ENCODE data around the gene TCP11L1.
"Not testable (repeated sequence)": the region's sequence is repeated elsewhere in the genome, so short reads cannot be mapped to it uniquely, and the experiment has no call there.

The TCP11L1 gene

DNA sequence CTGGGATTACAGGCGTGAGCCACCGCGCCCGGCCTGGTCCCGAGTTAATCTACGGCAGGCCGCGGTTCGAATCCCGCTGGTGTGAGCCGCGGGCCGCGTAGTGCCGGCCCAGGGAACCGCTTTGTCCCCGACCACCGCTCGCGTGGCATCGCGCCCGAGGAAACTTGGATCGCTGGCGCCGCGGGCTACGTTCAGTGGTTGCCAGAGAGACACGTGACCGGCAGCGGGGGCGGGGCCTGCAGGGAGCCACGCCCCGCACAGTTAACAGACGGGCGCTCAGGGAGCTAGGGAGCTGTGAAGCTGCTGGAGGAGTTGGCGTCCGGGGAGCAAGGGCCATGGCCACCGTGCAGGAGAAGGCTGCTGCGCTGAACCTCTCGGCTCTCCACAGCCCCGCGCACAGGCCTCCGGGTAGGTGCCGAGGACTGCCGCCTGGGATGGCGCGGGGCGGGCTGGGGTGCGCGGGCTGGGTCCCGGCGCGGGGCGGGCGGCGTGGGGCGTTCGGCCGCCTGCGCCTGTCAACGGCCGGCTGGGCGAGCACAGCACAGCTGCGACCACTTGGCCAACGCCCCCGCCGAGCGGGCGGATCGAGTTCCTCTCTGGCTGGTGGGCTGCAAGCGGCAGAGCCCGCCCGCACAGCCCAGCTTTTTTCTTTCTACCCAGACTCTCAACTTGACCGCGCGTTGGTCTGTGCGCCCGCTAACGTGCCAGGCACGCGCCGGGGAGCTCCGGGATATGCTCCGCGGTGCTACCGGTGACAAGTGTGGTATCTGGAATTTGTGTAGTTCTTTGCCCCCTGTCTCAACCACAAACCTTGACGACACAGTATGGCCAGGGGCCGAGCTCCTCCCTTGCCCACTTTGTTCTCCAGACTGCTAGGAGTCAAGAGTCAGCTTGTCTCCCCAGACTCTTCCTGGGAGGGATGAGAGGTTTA, 23.5 kb upstream of the TCP11L1 start, which contains the start of gene DEPDC7:
DEPDC7 (plus strand) TSS at position 258 of the 931 bp plus-strand sequence; CDS start at position 336, 78 bp downstream.
- no peaks in the 10 kb centered on the region for H3K36me3 ChIP-seq (ENCODE audit: control insufficient read depth, low read depth, low read length)
- peak within 1 kb of the TSS; percentile 24 for H3K9ac ChIP-seq (ENCODE audit: low read length)
- no peaks in the 10 kb centered on the region for H3K9me3 ChIP-seq (ENCODE audit: control insufficient read depth, low read depth, low read length)
- peak within 1 kb of the TSS; percentile 66 for H3K4me3 ChIP-seq (ENCODE audit: low read length)
- H3K27me3 ChIP-seq (ENCODE audit: control insufficient read depth, insufficient read depth, low read length) = peaks cover 27% of the 10 kb centered on the region
- no peak within 1 kb of the TSS for H3K27ac ChIP-seq (ENCODE audit: low read length)
- peaks cover 10% of the 10 kb centered on the region for H3K4me1 ChIP-seq (ENCODE audit: control insufficient read depth, low read depth, low read length)

DNA sequence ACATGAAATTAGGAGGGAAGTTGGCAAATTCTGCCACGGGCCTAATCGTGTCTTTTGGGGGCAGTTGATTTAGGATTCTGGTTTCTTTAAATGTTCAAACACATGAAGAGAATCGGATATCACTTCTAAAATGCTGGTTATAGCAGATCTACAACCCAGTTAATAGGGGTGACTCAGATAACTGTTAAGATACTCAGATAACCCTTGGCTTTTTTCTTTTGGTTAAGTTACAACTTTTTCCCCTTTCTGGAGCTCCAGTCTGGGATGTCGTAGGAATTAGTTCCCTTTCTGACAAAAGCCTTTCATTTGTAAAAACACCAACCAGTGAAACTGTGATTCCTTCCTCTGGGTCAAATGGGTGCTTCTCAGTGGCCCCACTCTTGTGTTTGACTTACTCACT, 22.7 kb upstream of the TCP11L1 start:
- Histone ChIP-seq H3K36me3 (ENCODE audit: control insufficient read depth, low read depth, low read length) (no peaks in the 10 kb centered on the region), H3K4me3 (ENCODE audit: low read length) (peak overlapping the region; percentile 66), H3K4me1 (ENCODE audit: control insufficient read depth, low read depth, low read length) (peaks cover 10% of the 10 kb centered on the region), H3K27ac (ENCODE audit: low read length) (no peak overlapping the region), H3K27me3 (ENCODE audit: control insufficient read depth, insufficient read depth, low read length) (peaks cover 27% of the 10 kb centered on the region), H3K9ac (ENCODE audit: low read length) (no peak overlapping the region), H3K9me3 (ENCODE audit: control insufficient read depth, low read depth, low read length) (no peaks in the 10 kb centered on the region)

DNA sequence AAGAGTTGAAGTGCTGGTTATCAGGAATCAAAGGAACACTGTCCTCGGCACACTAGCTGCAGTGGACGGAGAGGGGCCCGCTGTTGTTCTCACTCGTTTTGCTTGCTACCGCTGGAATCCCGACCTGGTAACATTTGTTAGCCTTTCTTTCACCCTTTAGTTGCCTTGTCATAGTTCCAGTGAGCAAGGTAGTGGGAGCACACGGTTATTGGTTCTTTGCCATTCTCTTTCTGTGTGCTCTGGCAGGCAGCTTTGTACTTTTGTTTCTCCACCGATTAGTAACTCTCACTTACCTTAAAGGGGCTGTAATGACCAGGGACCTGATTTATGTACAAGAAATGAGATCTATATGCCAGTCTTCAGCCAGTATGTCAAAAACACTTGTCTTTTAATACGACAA, 21.9 kb upstream of the TCP11L1 start:
- Histone ChIP-seq H3K4me3 (ENCODE audit: low read length) (no peak overlapping the region), H3K27ac (ENCODE audit: low read length) (no peak overlapping the region), H3K4me1 (ENCODE audit: control insufficient read depth, low read depth, low read length) (peaks cover 10% of the 10 kb centered on the region), H3K9me3 (ENCODE audit: control insufficient read depth, low read depth, low read length) (no peaks in the 10 kb centered on the region), H3K27me3 (ENCODE audit: control insufficient read depth, insufficient read depth, low read length) (peaks cover 27% of the 10 kb centered on the region), H3K9ac (ENCODE audit: low read length) (no peak overlapping the region), H3K36me3 (ENCODE audit: control insufficient read depth, low read depth, low read length) (no peaks in the 10 kb centered on the region)

DNA sequence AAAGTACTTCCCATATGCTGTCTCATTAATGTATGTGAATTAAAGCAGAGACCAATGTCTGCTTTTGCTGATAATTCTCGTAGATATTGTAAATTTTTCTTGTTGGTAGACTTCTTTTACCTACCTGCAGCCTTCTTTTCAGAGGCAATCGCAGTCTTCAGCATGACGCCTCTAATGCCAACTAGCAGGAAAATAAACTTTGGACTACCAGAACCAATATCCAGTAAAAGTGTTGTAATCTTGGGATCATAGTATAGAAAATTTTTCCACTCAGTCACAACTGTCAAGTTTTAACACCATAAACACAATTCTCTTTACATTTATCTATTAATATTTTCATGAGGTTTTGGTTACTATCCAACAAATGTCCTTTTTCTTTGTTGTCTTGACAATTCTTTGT, 21.4 kb upstream of the TCP11L1 start:
- no peak overlapping the region for H3K27ac ChIP-seq (ENCODE audit: low read length)
- H3K9me3 ChIP-seq (ENCODE audit: control insufficient read depth, low read depth, low read length) = no peaks in the 10 kb centered on the region
- no peaks in the 10 kb centered on the region for H3K36me3 ChIP-seq (ENCODE audit: control insufficient read depth, low read depth, low read length)
- no peak overlapping the region for H3K9ac ChIP-seq (ENCODE audit: low read length)
- H3K4me1 ChIP-seq (ENCODE audit: control insufficient read depth, low read depth, low read length) = peaks cover 10% of the 10 kb centered on the region
- peaks cover 27% of the 10 kb centered on the region for H3K27me3 ChIP-seq (ENCODE audit: control insufficient read depth, insufficient read depth, low read length)
- no peak overlapping the region for H3K4me3 ChIP-seq (ENCODE audit: low read length)

DNA sequence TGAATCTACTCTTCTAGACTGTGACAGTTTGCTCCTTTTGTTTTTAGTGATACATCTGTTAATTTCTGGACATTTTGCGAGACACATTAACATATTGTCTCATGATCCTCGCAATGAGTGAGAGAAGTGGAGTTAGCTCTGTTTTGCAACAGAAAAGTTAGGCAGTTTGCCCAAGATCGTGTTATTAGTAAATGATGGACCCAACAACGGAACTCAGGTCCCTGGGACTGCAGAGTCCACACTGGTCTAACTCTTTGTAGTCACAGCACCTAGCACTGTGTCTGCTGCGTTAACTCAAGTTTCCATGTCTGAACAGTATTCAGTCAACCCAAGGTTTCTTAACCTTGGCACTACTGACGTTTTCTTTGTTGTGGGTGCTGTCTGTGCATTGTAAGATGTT, 20.5 kb upstream of the TCP11L1 start:
- H3K9me3 ChIP-seq (ENCODE audit: control insufficient read depth, low read depth, low read length) = no peaks in the 10 kb centered on the region
- H3K27me3 ChIP-seq (ENCODE audit: control insufficient read depth, insufficient read depth, low read length) = peaks cover 27% of the 10 kb centered on the region
- no peak overlapping the region for H3K4me3 ChIP-seq (ENCODE audit: low read length)
- no peaks in the 10 kb centered on the region for H3K36me3 ChIP-seq (ENCODE audit: control insufficient read depth, low read depth, low read length)
- no peak overlapping the region for H3K9ac ChIP-seq (ENCODE audit: low read length)
- peaks cover 10% of the 10 kb centered on the region for H3K4me1 ChIP-seq (ENCODE audit: control insufficient read depth, low read depth, low read length)
- H3K27ac ChIP-seq (ENCODE audit: low read length) = no peak overlapping the region

DNA sequence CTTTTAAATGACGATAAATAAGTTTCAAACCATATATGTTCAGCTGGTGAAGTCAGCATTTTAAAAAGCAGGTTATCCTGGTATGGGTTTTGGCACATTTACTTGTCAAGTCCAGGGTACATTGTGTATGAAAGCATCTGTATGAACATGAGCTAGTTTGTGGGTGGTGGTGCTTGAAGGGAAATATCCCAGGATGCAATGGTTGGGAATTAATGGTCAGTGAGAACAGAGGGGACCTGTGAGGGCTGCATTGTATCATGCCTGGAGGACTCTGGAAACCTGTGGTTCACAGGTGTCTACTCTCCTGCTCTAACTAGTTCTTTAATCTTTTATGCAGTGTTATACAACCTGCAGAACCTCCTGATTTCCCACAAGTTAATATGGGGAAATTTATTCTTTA, 17.9 kb upstream of the TCP11L1 start:
- Histone ChIP-seq H3K9ac (ENCODE audit: low read length) (no peak overlapping the region), H3K4me1 (ENCODE audit: control insufficient read depth, low read depth, low read length) (peaks cover 8% of the 10 kb centered on the region), H3K27ac (ENCODE audit: low read length) (no peak overlapping the region), H3K27me3 (ENCODE audit: control insufficient read depth, insufficient read depth, low read length) (peaks cover 15% of the 10 kb centered on the region), H3K9me3 (ENCODE audit: control insufficient read depth, low read depth, low read length) (no peaks in the 10 kb centered on the region), H3K36me3 (ENCODE audit: control insufficient read depth, low read depth, low read length) (no peaks in the 10 kb centered on the region), H3K4me3 (ENCODE audit: low read length) (no peak overlapping the region)

DNA sequence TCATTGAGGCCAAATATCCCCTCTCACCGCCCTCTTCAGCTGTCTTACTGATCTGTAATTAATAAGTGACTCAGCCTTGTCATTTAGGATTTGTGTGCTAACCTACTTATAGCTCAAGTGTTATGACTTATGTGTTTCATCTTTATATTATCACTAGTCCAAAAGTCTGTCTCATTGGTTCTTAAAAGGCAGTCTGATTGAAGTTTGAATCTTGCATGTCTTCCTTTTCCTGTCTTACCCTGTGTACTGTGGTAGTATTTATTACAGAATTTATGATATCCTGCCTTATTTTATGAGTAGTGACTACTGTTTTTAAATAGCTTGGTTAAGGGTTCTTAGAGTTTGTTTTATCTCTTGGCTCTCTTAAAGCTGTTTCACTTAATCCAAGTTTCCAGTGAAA, 17.4 kb upstream of the TCP11L1 start:
- H3K4me3 ChIP-seq (ENCODE audit: low read length) = no peak overlapping the region
- H3K9ac ChIP-seq (ENCODE audit: low read length) = no peak overlapping the region
- H3K9me3 ChIP-seq (ENCODE audit: control insufficient read depth, low read depth, low read length) = no peaks in the 10 kb centered on the region
- no peaks in the 10 kb centered on the region for H3K36me3 ChIP-seq (ENCODE audit: control insufficient read depth, low read depth, low read length)
- H3K27me3 ChIP-seq (ENCODE audit: control insufficient read depth, insufficient read depth, low read length) = peaks cover 11% of the 10 kb centered on the region
- no peak overlapping the region for H3K27ac ChIP-seq (ENCODE audit: low read length)
- H3K4me1 ChIP-seq (ENCODE audit: control insufficient read depth, low read depth, low read length) = peaks cover 4% of the 10 kb centered on the region

DNA sequence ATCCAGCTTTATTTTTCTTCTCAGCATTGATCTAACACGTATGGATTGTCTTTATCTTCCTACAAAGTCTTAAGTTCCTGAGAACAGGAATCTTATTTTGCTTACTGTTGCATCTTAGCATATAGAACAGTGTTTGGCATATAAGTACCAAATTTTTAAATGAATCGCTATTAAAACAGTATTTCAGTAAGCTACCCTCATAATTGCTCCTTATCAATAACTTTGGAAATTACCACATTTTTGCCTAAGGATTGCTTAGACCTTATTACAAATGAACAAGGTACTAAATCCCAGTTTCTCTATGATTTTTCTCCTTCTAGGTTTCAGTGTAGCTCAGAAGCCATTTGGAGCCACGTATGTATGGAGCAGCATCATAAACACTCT, 14.0 kb upstream of the TCP11L1 start:
- Histone ChIP-seq H3K9ac (ENCODE audit: low read length) (no peak overlapping the region), H3K4me1 (ENCODE audit: control insufficient read depth, low read depth, low read length) (no peaks in the 10 kb centered on the region), H3K36me3 (ENCODE audit: control insufficient read depth, low read depth, low read length) (no peaks in the 10 kb centered on the region), H3K27me3 (ENCODE audit: control insufficient read depth, insufficient read depth, low read length) (no peaks in the 10 kb centered on the region), H3K27ac (ENCODE audit: low read length) (no peak overlapping the region), H3K4me3 (ENCODE audit: low read length) (no peak overlapping the region), H3K9me3 (ENCODE audit: control insufficient read depth, low read depth, low read length) (no peaks in the 10 kb centered on the region)

DNA sequence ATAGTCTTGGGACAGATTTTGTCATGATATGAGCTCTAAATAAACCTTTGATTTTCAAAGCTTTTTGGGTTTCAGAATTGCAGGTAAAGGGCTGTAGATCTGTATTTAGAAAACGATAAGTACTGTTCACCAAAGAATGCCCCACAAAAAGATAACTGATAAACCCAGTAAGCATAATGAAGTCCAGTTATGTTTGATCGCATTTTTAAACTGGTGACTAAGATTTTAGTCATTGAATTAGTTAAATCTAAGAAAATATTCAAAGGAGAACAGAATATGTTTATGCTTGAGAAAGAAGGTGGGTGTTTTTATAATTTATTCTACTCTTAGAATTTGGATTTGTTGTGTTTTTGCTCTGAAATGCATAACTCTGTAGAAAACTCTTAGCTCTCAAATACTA, 12.1 kb upstream of the TCP11L1 start:
- Histone ChIP-seq H3K36me3 (ENCODE audit: control insufficient read depth, low read depth, low read length) (no peaks in the 10 kb centered on the region), H3K9me3 (ENCODE audit: control insufficient read depth, low read depth, low read length) (no peaks in the 10 kb centered on the region), H3K9ac (ENCODE audit: low read length) (no peak overlapping the region), H3K27me3 (ENCODE audit: control insufficient read depth, insufficient read depth, low read length) (no peaks in the 10 kb centered on the region), H3K4me3 (ENCODE audit: low read length) (no peak overlapping the region), H3K4me1 (ENCODE audit: control insufficient read depth, low read depth, low read length) (no peaks in the 10 kb centered on the region), H3K27ac (ENCODE audit: low read length) (no peak overlapping the region)

DNA sequence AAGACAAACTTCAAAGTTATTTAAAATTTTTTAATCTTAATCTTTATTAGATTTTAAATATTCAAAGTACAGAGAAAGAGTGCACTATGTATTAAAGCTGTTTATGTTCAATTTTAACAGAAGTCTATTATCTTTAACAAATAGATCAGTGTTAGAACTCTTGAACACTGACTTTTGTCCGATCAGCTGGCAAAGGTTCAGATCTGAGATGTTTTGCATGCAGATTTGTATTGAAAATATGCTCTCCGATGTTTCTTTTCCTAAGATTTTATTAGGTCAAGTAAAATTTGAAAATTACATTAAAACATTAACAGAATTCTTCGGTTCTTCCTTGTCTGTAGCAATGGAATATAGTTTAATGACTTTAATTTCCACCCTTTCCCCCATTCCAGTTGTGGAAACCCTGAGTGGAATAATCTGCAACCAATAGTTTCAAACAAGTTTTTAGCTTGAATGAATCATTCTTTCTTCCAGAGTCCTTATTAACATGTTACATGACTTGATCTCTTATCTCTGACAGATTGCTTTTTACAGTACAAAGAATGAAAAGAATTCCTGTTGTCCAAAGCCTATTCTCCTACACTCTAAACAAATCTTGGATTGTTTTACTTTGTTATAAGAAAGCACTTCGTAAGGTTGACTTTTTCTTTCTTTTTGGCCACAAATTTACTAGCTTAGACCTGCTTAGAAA, 11.4 kb upstream of the TCP11L1 start:
- Histone ChIP-seq H3K9ac (ENCODE audit: low read length) (no peak overlapping the region), H3K27me3 (ENCODE audit: control insufficient read depth, insufficient read depth, low read length) (no peaks in the 10 kb centered on the region), H3K9me3 (ENCODE audit: control insufficient read depth, low read depth, low read length) (no peaks in the 10 kb centered on the region), H3K36me3 (ENCODE audit: control insufficient read depth, low read depth, low read length) (no peaks in the 10 kb centered on the region), H3K4me3 (ENCODE audit: low read length) (no peak overlapping the region), H3K4me1 (ENCODE audit: control insufficient read depth, low read depth, low read length) (no peaks in the 10 kb centered on the region), H3K27ac (ENCODE audit: low read length) (no peak overlapping the region)

DNA sequence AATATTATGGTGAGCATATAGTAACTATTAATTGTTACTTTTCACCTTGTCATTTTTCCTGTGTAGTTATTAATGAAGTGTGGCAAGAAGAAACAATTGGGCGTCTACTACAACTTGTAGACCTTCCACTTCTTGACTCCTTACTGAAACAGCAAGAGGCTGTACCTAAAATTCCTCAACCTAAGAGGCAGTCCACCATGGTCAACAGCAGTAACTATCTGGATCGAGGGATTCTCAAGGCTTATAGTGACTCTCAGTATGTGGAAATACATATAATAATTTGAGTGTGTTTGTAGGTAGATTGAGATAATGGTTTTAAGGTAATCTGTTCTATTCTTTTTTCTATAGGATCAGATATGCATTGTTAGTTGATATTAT, 10.8 kb upstream of the TCP11L1 start:
- H3K9ac ChIP-seq (ENCODE audit: low read length) = no peak overlapping the region
- H3K4me1 ChIP-seq (ENCODE audit: control insufficient read depth, low read depth, low read length) = no peaks in the 10 kb centered on the region
- no peaks in the 10 kb centered on the region for H3K9me3 ChIP-seq (ENCODE audit: control insufficient read depth, low read depth, low read length)
- H3K27ac ChIP-seq (ENCODE audit: low read length) = no peak overlapping the region
- no peaks in the 10 kb centered on the region for H3K36me3 ChIP-seq (ENCODE audit: control insufficient read depth, low read depth, low read length)
- no peaks in the 10 kb centered on the region for H3K27me3 ChIP-seq (ENCODE audit: control insufficient read depth, insufficient read depth, low read length)
- H3K4me3 ChIP-seq (ENCODE audit: low read length) = no peak overlapping the region

DNA sequence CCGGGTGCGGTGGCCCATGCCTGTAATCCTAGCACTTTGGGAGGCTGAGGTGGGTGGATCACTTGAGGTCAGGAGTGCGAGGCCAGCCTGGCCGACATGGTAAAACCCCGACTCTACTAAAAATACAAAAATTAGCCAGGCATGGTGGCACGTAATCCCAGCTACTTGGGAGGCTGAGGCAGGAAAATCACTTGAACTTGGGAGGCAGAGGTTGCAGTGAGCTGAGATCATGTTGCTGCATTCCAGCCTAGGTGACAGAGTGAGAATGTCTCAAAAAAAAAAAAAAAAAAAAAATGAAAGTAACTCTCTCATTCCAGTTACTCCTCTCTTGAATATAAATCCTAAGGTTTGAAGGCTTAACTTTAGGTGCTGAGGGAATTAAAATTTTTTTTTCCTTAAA, 10.2 kb upstream of the TCP11L1 start:
- not testable (repeated sequence) for H3K27me3 ChIP-seq (ENCODE audit: control insufficient read depth, insufficient read depth, low read length); H3K36me3 ChIP-seq (ENCODE audit: control insufficient read depth, low read depth, low read length); H3K9ac ChIP-seq (ENCODE audit: low read length); H3K4me1 ChIP-seq (ENCODE audit: control insufficient read depth, low read depth, low read length); H3K4me3 ChIP-seq (ENCODE audit: low read length); H3K27ac ChIP-seq (ENCODE audit: low read length); H3K9me3 ChIP-seq (ENCODE audit: control insufficient read depth, low read depth, low read length)

All from iPS-18a (cell line).